Neural cell (in vitro differentiated cells): Measurements from ENCODE around the gene ALPI. TPM values are rescaled to one million over a fixed set of nuclear protein-coding genes. Genes with fewer than 3 reads are reported as not detected.

ENCODE experiments used
- H2AFZ ChIP-seq: fragments of 200-600, 300-800 bp; sonication (generic), shearing (Covaris generic); 2 replicates; pipeline ENCODE4 v1.6.0; 2014; ENCODE audit warnings: low read depth, mild to moderate bottlenecking, antibody characterized with exemption, low read length, moderate library complexity
- H3F3A ChIP-seq: fragments of 200-600 bp; shearing (Covaris generic); 2 replicates; pipeline ENCODE4 v1.6.1; 2016; ENCODE audit warnings: mild to moderate bottlenecking, moderate library complexity, mixed read lengths, antibody characterized with exemption, low read length; ENCODE audit not compliant: insufficient read depth, poor library complexity, severe bottlenecking
- H3K27ac ChIP-seq: fragments of 200-600, 300-800 bp; sonication (generic), shearing (Covaris generic); 2 replicates; pipeline ENCODE4 v1.5.1; 2014; ENCODE audit warnings: mild to moderate bottlenecking, low read length, moderate library complexity
- H3K27me3 ChIP-seq: fragments of 300-800, 200-600 bp; sonication (generic), shearing (Covaris generic); 2 replicates; pipeline ENCODE4 v1.6.0; 2014; ENCODE audit warnings: mild to moderate bottlenecking, low read depth, low read length, moderate library complexity; ENCODE audit not compliant: insufficient read depth
- H3K36me3 ChIP-seq: fragments of 300-800, 200-600 bp; sonication (generic), shearing (Covaris generic); 2 replicates; pipeline ENCODE4 v1.5.1; 2014; ENCODE audit warnings: mild to moderate bottlenecking, antibody characterized with exemption, low read length, moderate library complexity; ENCODE audit not compliant: insufficient read depth
- H3K4me2 ChIP-seq: fragments of 300-800, 200-600 bp; sonication (generic), shearing (Covaris generic); 2 replicates; pipeline ENCODE4 v1.6.0; 2014; ENCODE audit warnings: mild to moderate bottlenecking, low read length
- H3K4me3 ChIP-seq: fragments of 300-800, 200-600 bp; sonication (generic), shearing (Covaris generic); 2 replicates; pipeline ENCODE4 v1.5.1; 2014; ENCODE audit warnings: mild to moderate bottlenecking, low read length, moderate library complexity
- H3K79me2 ChIP-seq: fragments of 200-600 bp; shearing (Covaris generic); replicated peaks from 2 replicates; pipeline ENCODE4 v1.6.0; 2014; ENCODE audit warnings: mild to moderate bottlenecking, low read length, moderate library complexity; ENCODE audit not compliant: insufficient read depth
- H3K9ac ChIP-seq: fragments of 300-800, 200-600 bp; sonication (generic), shearing (Covaris generic); 2 replicates; pipeline ENCODE4 v1.6.1; 2016; ENCODE audit warnings: mild to moderate bottlenecking, low read length, mixed read lengths
- H3K9me2 ChIP-seq: fragments of 200-600 bp; shearing (Covaris generic); 2 replicates; pipeline ENCODE4 v1.6.1; 2016; ENCODE audit warnings: mild to moderate bottlenecking, low read length, mixed read lengths; ENCODE audit not compliant: insufficient read depth
- H3K9me3 ChIP-seq: fragments of 200-600, 300-800 bp; sonication (generic), shearing (Covaris generic); 2 replicates; pipeline ENCODE4 v1.6.1; 2016; ENCODE audit warnings: mild to moderate bottlenecking, mixed run types, low read length, moderate library complexity, mixed read lengths
- H4K20me1 ChIP-seq: fragments of 200-600 bp; shearing (Covaris generic); 2 replicates; pipeline ENCODE4 v1.6.1; 2016; ENCODE audit warnings: mild to moderate bottlenecking, mixed run types; ENCODE audit not compliant: insufficient read depth
- EZH2 ChIP-seq: fragments of 200-600, 300-800 bp; shearing (Covaris generic), sonication (generic); IDR thresholded peaks from 2 replicates; pipeline ENCODE4 v1.6.1; 2014; ENCODE audit warnings: antibody characterized with exemption, low read length, borderline replicate concordance, mild to moderate bottlenecking; ENCODE audit not compliant: insufficient read depth, poor library complexity, severe bottlenecking
- MXI1 ChIP-seq: fragments of 450-650 bp; conservative IDR thresholded peaks from 2 replicates; pipeline ENCODE4 v1.6.1; 2014; ENCODE audit warnings: antibody characterized with exemption, mild to moderate bottlenecking; ENCODE audit not compliant: poor library complexity, severe bottlenecking
- POLR2AphosphoS5 ChIP-seq: IDR thresholded peaks from 2 replicates; pipeline ENCODE4 v1.6.1; 2012
- RAD21 ChIP-seq: fragments of 450-650 bp; conservative IDR thresholded peaks from 2 replicates; pipeline ENCODE4 v1.6.1; 2014; ENCODE audit warnings: antibody characterized with exemption, mild to moderate bottlenecking, moderate library complexity
- REST ChIP-seq: IDR thresholded peaks from 2 replicates; pipeline ENCODE4 v1.6.1; 2012; ENCODE audit warnings: borderline replicate concordance
- SMC3 ChIP-seq: fragments of 450-650 bp; conservative IDR thresholded peaks from 2 replicates; pipeline ENCODE4 v1.6.1; 2014; ENCODE audit warnings: antibody characterized with exemption, mild to moderate bottlenecking, moderate library complexity; ENCODE audit not compliant: poor library complexity
- TAF1 ChIP-seq: IDR thresholded peaks from 2 replicates; pipeline ENCODE4 v1.6.1; 2012; ENCODE audit warnings: low read depth
- polyA plus RNA-seq: library from polyadenylated mRNA; depleted of rRNA; stranded (reverse); fragments of >200 nt; gene quantifications from 2 replicates; pipeline ENCODE4 v1.2.3, GENCODE V29; 2014
- TF ChIP-seq, protein P1 (sequence below): fragments of 450-650 bp; IDR thresholded peaks from 2 replicates; pipeline ENCODE4 v1.5.1; 2014; ENCODE audit warnings: antibody characterized with exemption, mild to moderate bottlenecking, moderate library complexity; ENCODE audit not compliant: poor library complexity, severe bottlenecking

ALPI gene
- polyA plus RNA-seq, 1 donor from 2014 or later, result not detected

DNA sequence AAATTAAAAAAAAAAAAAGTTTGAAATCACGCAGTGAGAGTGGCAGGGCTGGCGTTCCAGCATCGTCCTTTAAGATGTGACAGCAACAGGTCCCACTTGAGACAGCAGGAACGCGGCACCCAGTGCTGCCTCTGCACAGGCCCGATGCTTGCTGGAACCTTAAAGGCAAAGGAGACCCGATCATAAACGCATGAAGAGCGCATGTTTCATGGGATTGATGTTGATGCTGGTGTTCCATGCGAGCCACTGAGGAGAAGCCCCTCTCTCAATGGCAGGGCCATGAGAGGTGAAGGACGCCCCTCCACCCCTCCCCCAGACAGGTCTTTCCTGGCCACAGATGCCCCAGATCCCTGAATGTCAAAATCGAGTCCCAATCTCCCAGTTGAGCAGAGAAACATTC, 17.9 kb upstream of the ALPI start:
- TF ChIP-seq TAF1, result no peak
- no peak for TF ChIP-seq EZH2
- TF ChIP-seq REST, result no peak
- TF ChIP-seq, protein P1, sequence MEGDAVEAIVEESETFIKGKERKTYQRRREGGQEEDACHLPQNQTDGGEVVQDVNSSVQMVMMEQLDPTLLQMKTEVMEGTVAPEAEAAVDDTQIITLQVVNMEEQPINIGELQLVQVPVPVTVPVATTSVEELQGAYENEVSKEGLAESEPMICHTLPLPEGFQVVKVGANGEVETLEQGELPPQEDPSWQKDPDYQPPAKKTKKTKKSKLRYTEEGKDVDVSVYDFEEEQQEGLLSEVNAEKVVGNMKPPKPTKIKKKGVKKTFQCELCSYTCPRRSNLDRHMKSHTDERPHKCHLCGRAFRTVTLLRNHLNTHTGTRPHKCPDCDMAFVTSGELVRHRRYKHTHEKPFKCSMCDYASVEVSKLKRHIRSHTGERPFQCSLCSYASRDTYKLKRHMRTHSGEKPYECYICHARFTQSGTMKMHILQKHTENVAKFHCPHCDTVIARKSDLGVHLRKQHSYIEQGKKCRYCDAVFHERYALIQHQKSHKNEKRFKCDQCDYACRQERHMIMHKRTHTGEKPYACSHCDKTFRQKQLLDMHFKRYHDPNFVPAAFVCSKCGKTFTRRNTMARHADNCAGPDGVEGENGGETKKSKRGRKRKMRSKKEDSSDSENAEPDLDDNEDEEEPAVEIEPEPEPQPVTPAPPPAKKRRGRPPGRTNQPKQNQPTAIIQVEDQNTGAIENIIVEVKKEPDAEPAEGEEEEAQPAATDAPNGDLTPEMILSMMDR, result no peak
- no peak for TF ChIP-seq POLR2AphosphoS5
- TF ChIP-seq RAD21, result no peak
- TF ChIP-seq MXI1, result no peak
- Histone ChIP-seq H3K4me2 (no peak overlapping the region), H3K27me3 (no peaks in the 10 kb centered on the region), H3K9ac (no peak overlapping the region), H3K36me3 (no peaks in the 10 kb centered on the region), H3K4me3 (no peak overlapping the region), H4K20me1 (no peaks in the 10 kb centered on the region), H3K9me2 (no peaks in the 10 kb centered on the region), H2AFZ (no peak overlapping the region), H3F3A (no peaks in the 10 kb centered on the region), H3K79me2 (no peaks in the 10 kb centered on the region), H3K9me3 (no peaks in the 10 kb centered on the region), H3K27ac (no peak overlapping the region)

- no peaks in the 10 kb centered on the region for H3K9me2 ChIP-seq
- H3K27me3 ChIP-seq, result no peaks in the 10 kb centered on the region
- no peaks in the 10 kb centered on the region for H3K9me3 ChIP-seq
- H4K20me1 ChIP-seq, result no peaks in the 10 kb centered on the region
- no peak overlapping the region for H3K4me3 ChIP-seq
- no peak for TF ChIP-seq EZH2
- TF ChIP-seq, protein P1, result peak; percentile 63
- TF ChIP-seq RAD21, result peak; percentile 59
- TF ChIP-seq SMC3, result peak; percentile 66
- no peak overlapping the region for H3K9ac ChIP-seq
- H3F3A ChIP-seq, result no peaks in the 10 kb centered on the region
- no peak overlapping the region for H3K4me2 ChIP-seq
- H3K27ac ChIP-seq, result no peak overlapping the region
- no peaks in the 10 kb centered on the region for H3K79me2 ChIP-seq
- no peaks in the 10 kb centered on the region for H3K36me3 ChIP-seq
- H2AFZ ChIP-seq, result no peak overlapping the region
These were observed 16.8 kb upstream of the ALPI start for GRCh38 chr2:232438951-232439757.
